Stomach smooth muscle (tissue), 2 donors: ENCODE data around the gene MXD3.

Experiments
- H3K27ac ChIP-seq: one replicate; pipeline ENCODE4 v1.7.0; 2013; ENCODE audit warnings: mild to moderate bottlenecking, low read length, inconsistent platforms
- H3K27me3 ChIP-seq, 2 donors: one replicate each; pipeline ENCODE4 v1.7.0; 2013; ENCODE audit warnings: low read length in 2 of 2; ENCODE audit not compliant: insufficient read depth in 2 of 2, control insufficient read depth in 1 of 2
- H3K36me3 ChIP-seq, 2 donors: one replicate each; pipeline ENCODE4 v1.7.0; 2013; ENCODE audit warnings: low read length in 2 of 2; ENCODE audit not compliant: control insufficient read depth in 2 of 2, insufficient read depth in 2 of 2
- H3K4me1 ChIP-seq: one replicate; pipeline ENCODE4 v1.7.0; 2013; ENCODE audit warnings: low read length; ENCODE audit not compliant: control insufficient read depth, insufficient read depth
- H3K4me3 ChIP-seq, 2 donors: one replicate each; pipeline ENCODE4 v1.7.0; 2013; ENCODE audit warnings: low read length in 2 of 2
- H3K9ac ChIP-seq, 2 donors: one replicate each; pipeline ENCODE4 v1.7.0; 2013; ENCODE audit warnings: low read length in 2 of 2, mild to moderate bottlenecking in 1 of 2
- H3K9me3 ChIP-seq, 2 donors: one replicate each; pipeline ENCODE4 v1.7.0; 2013; ENCODE audit warnings: low read length in 2 of 2; ENCODE audit not compliant: control insufficient read depth in 2 of 2
- donor health status: healthy.
- donor health status: Pancreatic carcinoma.

Gene MXD3

GRCh38 chr5:177319913-177320588 lies 8.4 kb upstream of the MXD3 start:
- Histone ChIP-seq H3K27me3 (no peaks in the 10 kb centered on the region), H3K36me3 (peaks cover 0 to 4% of the 10 kb centered on the region in 2 donors), H3K4me1 (no peaks in the 10 kb centered on the region), H3K4me3 (no peak overlapping the region), H3K9ac (no peak overlapping the region), H3K9me3 (peaks cover 0 to 3% of the 10 kb centered on the region in 2 donors), H3K27ac (no peak overlapping the region)

DNA sequence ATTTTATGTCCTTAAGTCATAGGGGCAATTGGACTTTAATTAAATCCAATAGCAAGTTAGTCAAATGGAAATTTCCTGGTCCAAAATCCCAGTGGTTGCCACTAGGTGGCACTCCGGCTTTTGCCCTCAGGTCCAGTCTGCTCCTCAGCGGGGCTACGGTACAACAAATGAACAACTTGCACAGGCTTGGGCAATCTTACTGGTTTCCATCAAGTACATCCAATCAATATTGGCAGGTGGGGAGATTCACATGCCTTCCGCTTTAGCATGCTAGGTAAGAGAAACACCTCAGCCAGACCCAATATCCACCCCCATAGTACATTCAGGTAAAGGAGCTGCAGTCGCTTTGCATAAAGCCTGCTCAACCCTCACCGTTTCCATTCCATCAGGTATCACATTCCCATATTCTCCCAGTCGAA lies 6.3 kb upstream of the MXD3 start:
- Histone ChIP-seq H3K27ac (no peak overlapping the region), H3K9ac (no peak overlapping the region), H3K9me3 (peaks cover 0 to 3% of the 10 kb centered on the region in 2 donors), H3K36me3 (peaks cover 0 to 4% of the 10 kb centered on the region in 2 donors), H3K4me1 (no peaks in the 10 kb centered on the region), H3K27me3 (no peaks in the 10 kb centered on the region), H3K4me3 (no peak overlapping the region)

- Histone ChIP-seq H3K4me1 (peaks cover 16% of the 10 kb centered on the region), H3K9me3 (peaks cover 0 to 3% of the 10 kb centered on the region in 2 donors), H3K9ac (no peak overlapping the region), H3K27ac (no peak overlapping the region), H3K27me3 (no peaks in the 10 kb centered on the region), H3K4me3 (no peak overlapping the region), H3K36me3 (peaks cover 0 to 4% of the 10 kb centered on the region in 2 donors)
Measured at GRCh38 chr5:177316005-177316404, 4.3 kb upstream of the MXD3 start.

GRCh38 chr5:177315411-177315810 lies 3.7 kb upstream of the MXD3 start:
- H3K9ac ChIP-seq, result no peak overlapping the region
- H3K27ac ChIP-seq, result no peak overlapping the region
- H3K36me3 ChIP-seq, result peaks cover 0 to 4% of the 10 kb centered on the region in 2 donors
- no peak overlapping the region for H3K4me3 ChIP-seq
- peaks cover 18% of the 10 kb centered on the region for H3K4me1 ChIP-seq
- H3K9me3 ChIP-seq, result peaks cover 0 to 3% of the 10 kb centered on the region in 2 donors
- H3K27me3 ChIP-seq, result no peaks in the 10 kb centered on the region

DNA sequence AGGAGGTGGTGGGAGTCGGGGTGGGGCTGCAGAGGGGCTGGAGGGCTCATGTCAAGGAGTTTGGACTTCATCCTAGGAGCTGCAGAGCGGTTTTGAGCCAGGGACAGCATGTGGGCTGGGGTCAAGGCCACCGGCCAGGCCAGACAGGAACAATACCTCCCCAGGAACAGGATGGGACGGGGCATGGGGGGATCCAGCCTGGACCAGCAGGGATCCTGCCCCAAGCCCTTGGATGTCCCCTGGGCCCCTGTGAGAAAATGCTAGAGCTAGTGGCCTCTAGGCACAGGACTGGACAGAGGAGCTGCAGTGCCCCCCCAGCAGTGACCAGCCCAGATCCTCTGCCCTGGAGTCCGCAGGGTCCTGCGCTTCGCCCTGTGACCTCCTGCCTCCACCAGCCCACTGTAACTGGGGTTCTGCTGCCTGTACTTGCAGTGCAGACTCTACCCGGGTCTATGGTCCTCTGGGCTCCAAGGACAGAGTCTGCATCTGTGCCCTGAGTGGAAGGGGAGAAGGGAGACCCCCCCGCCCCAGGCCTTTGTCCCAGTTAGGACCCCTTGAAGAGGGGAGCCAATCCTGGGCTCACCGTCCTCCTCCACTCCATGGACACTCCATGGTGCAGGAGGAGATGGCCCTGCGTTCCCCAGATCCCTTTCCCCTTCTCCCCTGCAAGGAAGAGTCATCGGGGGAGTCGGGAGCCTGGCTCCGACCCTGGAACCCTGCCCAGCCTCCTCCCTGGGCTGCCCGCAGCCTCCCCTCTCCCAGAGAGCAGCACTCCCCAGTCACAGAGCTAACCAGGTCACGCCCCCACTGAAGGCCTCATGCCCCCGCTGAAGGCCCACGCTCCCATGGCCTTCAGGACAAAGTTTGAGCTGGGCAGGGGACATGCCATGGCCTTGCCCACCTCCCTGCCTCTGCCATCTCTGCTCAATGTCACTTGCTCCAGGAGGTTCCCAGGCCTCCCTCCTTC lies 3.0 kb upstream of the MXD3 start:
- Histone ChIP-seq H3K4me3 (no peak overlapping the region), H3K27ac (no peak overlapping the region), H3K9ac (no peak overlapping the region), H3K27me3 (no peaks in the 10 kb centered on the region), H3K36me3 (peaks cover 0 to 4% of the 10 kb centered on the region in 2 donors), H3K9me3 (peaks cover 0 to 3% of the 10 kb centered on the region in 2 donors), H3K4me1 (peaks cover 18% of the 10 kb centered on the region)

GRCh38 chr5:177313561-177314259 lies 2.0 kb upstream of the MXD3 start:
- Histone ChIP-seq H3K36me3 (peaks cover 0 to 6% of the 10 kb centered on the region in 2 donors), H3K4me3 (no peak overlapping the region), H3K4me1 (peaks cover 20% of the 10 kb centered on the region), H3K9me3 (no peaks in the 10 kb centered on the region), H3K27me3 (no peaks in the 10 kb centered on the region), H3K9ac (no peak overlapping the region), H3K27ac (no peak overlapping the region)

DNA sequence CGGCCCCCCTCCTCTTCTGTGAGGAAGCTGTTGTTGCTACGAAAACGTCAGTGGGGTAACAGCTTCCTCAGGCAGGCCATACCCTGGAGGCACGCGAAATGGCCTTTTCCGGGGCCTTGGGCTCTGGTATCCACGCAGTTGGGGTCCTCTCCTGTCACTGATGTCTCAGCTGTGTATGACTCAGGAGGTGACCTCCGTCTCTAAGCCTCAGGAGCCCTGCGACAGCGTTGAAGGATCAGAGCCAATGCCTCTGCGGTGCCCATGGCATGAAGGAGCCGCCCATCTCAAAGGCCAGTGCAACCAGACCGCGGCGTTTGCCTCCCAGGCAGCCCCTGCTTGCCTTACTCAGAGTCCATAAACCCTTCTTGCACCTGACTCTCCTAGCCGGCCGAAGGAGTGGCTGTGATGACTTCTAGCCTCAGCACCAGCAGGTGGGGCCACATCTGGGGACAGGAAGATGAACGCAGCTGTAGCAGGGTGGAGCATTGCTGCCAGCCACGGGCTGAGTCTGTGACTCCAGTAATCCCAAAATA lies 1.0 kb upstream of the MXD3 start:
- peaks cover 23% of the 10 kb centered on the region for H3K4me1 ChIP-seq
- H3K9me3 ChIP-seq, result no peaks in the 10 kb centered on the region
- H3K9ac ChIP-seq, result no peak overlapping the region
- H3K36me3 ChIP-seq, result peaks cover 0 to 6% of the 10 kb centered on the region in 2 donors
- peak overlapping the region; percentile 22 to 75 for H3K4me3 ChIP-seq
- no peak overlapping the region for H3K27ac ChIP-seq
- no peaks in the 10 kb centered on the region for H3K27me3 ChIP-seq

DNA sequence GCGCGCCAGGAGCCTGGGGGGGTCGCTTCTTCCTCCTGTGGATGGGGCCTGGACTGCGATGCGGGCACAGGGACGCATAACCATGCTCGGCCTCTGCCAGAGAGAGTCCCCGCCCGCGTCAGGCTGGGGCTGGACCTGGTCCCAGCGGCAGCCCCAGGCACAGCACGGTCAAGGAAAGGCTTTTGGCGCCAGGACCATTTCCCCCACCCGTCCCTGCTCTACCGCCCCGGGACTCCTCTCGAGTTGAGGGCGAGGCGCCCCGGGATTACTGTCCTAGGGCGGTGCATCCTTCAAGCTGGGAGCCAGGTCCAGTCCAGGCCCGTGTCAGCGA lies 341 bp downstream of the MXD3 start:
- H3K4me1 ChIP-seq, result peaks cover 23% of the 10 kb centered on the region
- H3K27me3 ChIP-seq, result no peaks in the 10 kb centered on the region
- H3K9me3 ChIP-seq, result no peaks in the 10 kb centered on the region
- peaks cover 5 to 8% of the 10 kb centered on the region in 2 donors for H3K36me3 ChIP-seq
- peak overlapping the region; percentile 22 to 75 for H3K4me3 ChIP-seq
- no peak overlapping the region for H3K9ac ChIP-seq
- no peak overlapping the region for H3K27ac ChIP-seq

- H3K27ac ChIP-seq, result no peak overlapping the region
- no peaks in the 10 kb centered on the region for H3K27me3 ChIP-seq
- peaks cover 23% of the 10 kb centered on the region for H3K4me1 ChIP-seq
- H3K36me3 ChIP-seq, result peaks cover 5 to 12% of the 10 kb centered on the region in 2 donors
- H3K9me3 ChIP-seq, result no peaks in the 10 kb centered on the region
- H3K9ac ChIP-seq, result no peak overlapping the region
- no peak overlapping the region for H3K4me3 ChIP-seq
Measured at GRCh38 chr5:177310757-177311391, 824 bp downstream of the MXD3 start.

DNA sequence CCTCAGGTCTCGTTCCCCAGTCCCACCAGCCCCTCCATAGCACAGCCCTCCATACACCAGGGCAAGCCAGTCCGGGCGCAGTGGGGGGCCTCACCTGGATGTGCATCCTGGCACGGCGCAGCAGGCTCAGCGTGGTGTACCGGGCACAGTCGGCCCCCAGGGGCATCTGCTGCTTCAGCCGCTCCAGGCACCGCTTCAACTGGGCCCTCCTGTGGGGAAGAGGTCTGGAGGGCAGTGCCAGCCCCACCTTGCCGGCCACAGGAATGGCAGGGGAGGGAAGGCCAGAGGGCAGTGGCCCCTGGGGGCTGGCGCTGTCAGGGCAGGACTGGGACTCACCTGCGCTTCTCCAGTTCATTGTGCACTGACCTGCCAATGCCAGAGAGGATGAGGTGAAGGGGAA lies 1.4 kb downstream of the MXD3 start:
- Histone ChIP-seq H3K9me3 (no peaks in the 10 kb centered on the region), H3K36me3 (peaks cover 5 to 16% of the 10 kb centered on the region in 2 donors), H3K9ac (no peak overlapping the region), H3K27ac (no peak overlapping the region), H3K4me1 (peaks cover 26% of the 10 kb centered on the region), H3K4me3 (no peak overlapping the region), H3K27me3 (no peaks in the 10 kb centered on the region)
